HG03280 (cell line): ENCODE results near the gene MAGI2.

Experiments
- ATAC-seq: cut with Tn5 transposase; IDR thresholded peaks from one replicate; pipeline ENCODE4 v1.9.1; 2021; ENCODE audit warnings: mild to moderate bottlenecking, moderate library complexity; ENCODE audit not compliant: unreplicated experiment

Gene MAGI2

DNA sequence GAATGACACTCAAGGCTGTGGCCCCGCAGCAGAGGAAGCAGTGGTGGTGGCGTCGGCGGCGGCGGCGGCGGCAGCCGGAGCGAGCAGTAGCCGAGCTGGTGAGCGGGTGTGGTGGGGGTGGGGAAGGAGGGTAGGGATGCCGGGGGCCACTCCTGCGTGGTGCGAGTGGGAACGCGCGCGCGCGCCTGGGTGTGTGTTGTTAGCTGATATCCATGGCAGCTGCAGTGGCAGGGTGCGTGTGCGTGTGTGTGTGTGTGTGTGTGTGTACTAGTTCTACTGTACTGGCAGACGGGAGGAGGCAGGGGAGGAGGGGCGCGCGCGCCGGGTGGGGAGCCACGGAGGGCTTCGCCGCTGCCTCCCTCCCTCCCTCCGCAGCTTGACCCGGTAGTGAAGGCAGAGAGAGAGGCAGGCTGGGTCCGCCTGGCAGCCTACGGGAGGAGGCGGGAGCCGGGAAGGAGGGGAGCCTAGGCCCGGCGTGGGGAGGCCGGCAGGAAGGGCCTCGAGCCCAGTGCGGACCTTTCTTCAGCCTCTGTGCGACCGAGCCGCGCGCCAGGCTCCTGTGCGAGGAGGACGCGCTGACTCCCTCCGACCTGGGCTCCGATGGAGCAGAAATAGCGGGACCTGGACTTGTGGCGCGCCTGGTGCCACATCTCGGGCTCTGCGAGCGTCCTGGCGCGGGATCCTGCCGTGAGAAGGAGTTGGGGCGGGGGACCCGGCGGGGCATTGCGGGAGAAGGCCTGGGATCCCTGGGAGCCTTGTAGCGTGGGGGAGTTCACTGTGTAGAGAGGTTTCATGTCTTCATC, at the start of gene MAGI2:
MAGI2 (minus strand) TSS at position 110 of the 803 bp plus-strand sequence. CDS start 347 bp downstream, outside the sequence.
- no peak for ATAC-seq

GRCh38 chr7:79502151-79502550, 48.7 kb upstream of the MAGI2 start:
- ATAC-seq: no peak

DNA sequence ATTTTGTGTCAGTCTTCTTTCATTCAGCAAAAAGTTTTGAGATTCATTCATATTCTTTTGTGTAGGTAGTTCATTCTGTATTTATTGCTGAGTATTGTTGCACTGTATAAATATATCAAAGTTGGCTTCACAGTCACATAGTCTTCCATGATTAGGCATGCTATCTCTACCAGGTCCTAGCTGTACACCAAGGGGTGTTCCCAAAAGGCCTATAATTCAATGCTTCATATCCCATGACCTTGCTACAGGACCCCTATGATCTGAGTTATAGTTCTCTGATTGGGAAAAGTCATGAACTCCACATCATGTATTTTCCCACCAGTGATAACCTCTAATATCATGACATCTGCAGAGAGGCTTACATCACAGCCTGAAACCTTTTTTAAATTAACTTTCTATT, 47.3 kb upstream of the MAGI2 start:
- ATAC-seq: no peak

DNA sequence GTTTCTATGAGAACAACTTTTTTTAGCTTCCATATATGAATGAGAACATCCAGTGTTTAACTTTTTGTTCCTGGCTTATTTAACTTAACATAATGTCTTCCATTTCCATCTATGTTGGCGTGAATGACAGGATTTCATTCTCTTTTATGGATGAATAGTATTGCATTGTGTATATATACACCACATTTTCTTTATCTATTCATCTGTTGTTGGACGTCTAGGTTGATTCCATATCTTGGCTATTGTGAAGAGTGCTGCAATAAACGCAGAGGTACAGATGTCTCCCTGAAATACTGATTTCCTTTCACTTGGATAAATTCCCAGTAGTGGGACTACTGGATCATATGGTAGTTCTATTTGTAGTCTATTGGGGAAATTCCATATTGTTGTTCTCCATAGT, 44.3 kb upstream of the MAGI2 start:
- no peak for ATAC-seq

GRCh38 chr7:79495544-79496272, 42.2 kb upstream of the MAGI2 start:
- ATAC-seq: no peak

DNA sequence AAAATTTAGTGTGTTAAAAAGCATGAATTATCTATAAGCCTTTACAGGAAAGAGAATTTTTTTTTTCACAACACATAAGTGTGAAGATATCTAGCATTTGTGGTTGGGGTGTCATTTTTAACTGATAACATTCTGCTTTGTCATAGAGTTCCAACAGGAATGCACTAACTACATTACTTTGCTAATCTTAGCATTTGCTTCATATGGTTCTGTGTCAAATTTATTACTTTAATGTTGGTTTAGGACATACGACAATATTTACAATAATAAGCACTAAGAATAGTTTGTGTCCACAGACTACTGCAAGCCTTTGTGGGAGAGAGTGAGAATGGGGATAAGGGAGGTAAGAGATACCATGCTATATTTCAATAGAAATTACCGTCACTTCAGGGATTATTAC, 40.6 kb upstream of the MAGI2 start:
- ATAC-seq: no peak

DNA sequence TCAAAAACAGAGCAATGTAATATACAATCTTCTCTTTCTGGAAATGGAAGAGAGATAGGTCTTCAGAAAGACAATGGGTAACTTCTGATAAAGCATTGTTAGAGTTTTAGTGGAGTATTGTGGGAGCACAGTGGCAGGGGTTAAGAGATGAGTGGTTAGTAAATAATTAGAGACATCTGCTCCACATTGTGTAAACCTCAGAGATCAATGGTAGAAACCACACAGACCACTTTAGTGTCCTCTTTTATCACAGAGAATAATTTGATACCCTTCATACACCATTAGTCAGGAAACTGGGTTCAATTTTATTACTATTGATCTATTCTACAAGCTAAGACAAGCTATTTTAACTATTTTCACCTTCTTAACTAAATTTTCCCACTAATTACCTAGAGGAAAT, 35.9 kb upstream of the MAGI2 start:
- no peak for ATAC-seq

DNA sequence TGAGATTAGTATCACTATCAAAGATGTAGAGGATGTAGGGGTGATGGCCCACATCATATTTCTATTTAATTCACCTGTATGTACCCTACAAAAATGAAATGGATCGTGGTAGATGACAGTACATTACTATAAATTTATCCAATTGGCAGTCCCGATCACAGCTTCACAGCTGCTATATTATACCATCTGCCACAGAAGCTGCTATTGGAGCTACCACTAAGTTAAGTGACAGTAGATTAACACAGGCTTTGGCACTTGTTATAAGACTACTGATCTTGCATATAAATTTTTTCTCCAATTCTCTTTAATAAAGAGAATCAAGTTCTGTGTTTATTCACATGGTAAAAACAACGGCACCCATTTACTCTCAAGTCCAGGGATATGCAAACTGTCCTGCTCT, 24.9 kb upstream of the MAGI2 start:
- ATAC-seq: no peak

DNA sequence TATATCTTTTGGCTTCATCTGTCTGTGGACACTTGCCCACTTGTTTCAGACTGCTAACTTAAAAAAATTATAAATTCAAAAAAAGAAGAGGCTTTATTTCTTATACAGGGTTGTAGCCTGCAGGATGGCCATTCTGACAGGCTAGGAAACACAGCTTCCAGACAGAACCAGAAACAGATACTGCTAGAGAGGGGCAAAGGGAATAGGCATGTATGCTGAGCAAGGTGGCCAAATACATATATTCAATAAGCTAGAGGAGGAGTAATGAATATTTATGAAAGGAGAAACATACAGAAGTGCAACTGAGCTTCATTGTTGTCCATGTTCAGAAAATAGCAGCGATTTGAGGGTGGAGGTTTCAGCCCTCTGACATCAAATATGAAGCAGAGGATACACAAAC, 22.0 kb upstream of the MAGI2 start:
- no peak for ATAC-seq

GRCh38 chr7:79471699-79472098, 18.2 kb upstream of the MAGI2 start:
- no peak for ATAC-seq

DNA sequence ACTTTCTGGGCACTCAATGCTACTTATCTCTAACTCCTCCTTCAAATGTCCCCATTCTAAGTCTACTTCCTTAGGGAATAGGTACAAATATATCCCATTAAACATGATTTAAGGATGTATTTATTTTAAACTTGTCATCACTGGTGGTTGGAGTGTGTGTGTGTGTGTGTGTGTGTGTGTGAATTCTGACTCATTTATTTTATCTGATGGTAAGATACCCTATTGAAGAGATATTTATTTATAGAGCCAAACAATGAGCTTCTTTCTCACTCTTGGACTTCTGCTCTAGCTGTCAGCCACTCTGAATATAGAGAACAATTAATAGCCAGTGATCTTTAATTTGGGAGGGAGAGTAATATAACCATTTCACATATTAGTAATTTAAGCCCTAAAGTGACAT, 17.8 kb upstream of the MAGI2 start:
- ATAC-seq: no peak

DNA sequence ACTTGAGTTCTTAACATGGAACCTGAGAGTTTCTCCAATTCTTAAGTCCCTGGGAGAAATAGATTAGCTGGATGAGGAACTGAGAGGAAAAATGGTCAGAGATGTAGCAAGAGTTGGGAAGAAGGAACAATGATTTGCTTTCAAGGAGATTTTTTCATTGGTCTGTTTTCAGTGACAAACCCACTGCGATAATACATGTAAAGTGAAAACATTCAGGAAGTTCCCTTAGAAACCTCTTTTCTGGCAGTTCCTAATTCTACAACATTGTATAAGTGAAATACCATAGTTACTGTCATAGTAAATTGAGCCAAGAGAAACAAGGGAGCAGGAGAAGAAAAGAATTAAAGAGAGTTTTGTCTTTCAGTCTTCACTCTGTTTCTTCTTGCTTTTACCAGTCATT, 12.1 kb upstream of the MAGI2 start:
- ATAC-seq: no peak

DNA sequence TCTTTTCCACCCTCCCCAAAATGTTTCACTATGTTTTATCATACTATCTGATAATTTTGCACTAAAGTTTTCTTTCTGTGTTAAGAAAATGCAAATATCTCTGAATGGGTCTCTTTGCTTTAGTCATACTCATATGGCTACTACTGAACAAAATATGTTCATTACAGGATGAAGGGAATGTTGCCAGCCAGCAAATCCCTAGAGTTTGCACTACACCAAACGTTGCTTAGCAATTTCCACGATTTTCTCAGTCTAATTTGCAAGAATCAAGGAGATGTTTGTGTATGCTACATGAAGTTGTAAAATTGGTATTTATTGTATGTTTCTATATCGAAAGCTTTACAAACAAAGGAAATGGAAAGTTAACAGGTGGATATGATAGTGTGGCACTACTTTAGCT, 10.6 kb upstream of the MAGI2 start:
- no peak for ATAC-seq

- ATAC-seq: no peak
These were observed 8.9 kb upstream of the MAGI2 start for GRCh38 chr7:79462390-79462789.

- no peak for ATAC-seq
These were observed 8.2 kb upstream of the MAGI2 start for GRCh38 chr7:79461660-79462059.

DNA sequence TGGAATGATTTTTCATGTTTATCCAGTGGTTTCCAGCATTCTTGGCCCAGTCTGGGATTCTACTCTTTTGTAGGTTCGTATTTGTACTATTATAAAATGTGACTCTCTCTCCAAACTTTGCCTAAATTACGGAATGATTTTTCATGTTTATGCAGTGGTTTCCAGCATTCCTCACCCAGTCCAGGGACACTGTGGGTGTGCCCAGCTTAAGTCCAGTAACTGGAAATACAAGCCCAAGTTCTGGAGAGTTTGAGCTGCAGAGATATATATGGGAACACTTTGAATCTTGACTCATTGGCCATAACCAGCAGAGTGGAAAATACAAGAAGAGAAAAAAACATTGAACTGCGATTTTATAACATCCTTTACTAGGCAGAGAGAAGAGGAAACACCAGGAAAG, 5.9 kb upstream of the MAGI2 start:
- ATAC-seq: no peak

GRCh38 chr7:79458796-79459195, 5.3 kb upstream of the MAGI2 start:
- no peak for ATAC-seq

GRCh38 chr7:79455173-79455790, 1.8 kb upstream of the MAGI2 start:
- ATAC-seq: no peak

- no peak for ATAC-seq
These were observed 994 bp upstream of the MAGI2 start for GRCh38 chr7:79454361-79454960.

DNA sequence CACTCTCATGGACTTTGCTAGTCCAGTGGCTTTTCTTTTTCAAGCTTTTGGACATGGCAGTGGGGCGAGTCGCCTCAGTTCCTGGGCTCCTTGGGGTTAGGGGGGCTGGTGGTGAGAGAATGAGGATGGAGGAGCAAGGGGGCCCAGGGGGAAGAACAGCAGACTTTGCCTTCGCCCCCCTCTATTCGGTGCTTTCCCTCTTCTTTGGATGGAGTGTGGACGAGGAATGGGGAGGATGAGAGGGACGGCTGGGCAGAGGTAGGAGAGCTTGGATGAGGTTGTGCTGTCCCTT, 255 bp downstream of the MAGI2 start:
- ATAC-seq: no peak

DNA sequence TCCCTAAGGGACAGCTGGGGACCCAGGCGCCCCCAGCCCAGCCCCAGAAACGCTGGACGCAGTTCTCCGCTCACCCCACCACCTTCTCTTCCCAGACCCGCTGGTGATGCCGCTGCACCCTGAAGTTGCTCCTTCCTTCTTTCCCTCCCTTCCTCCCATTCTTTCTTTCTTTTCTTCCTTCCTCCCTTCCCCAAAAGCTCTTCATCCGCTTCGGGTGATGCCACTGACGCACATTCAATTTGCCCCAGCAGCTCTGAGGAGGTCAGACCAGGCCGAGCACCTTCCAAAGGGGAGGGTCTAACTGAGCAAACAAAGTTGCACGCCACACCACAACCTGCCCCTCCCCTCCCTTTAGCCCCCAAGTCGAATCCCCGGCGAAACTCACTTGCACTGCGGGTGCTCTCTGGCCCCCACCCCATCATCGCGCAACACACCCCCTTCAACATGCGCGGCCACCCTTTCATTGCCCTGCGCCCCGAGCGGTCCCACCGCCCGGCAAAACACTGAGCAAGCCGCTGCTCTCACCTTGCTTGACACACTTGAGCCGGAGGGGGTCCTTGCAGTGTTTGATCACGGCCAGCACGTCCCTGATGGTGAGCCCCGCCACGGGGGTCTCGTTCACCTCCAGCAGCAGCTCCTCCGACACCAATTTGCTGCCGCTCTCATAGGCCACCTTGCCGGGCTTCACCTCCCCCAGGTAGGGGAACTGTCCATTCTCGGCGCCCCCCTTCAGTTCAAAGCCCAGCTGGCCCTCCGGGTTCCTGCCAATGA, 787 bp downstream of the MAGI2 start:
- ATAC-seq: no peak
